CD4-positive, alpha-beta T cell treated with Interleukin-6 at 100 ng/mL for 8 hours (primary cell): ENCODE data around the gene SMARCC1.
A peak's percentile ranks its signal among the peaks of the same experiment; 100 is the strongest.

Experiments
- DNase-seq: peaks from one replicate; pipeline ENCODE4 v3.0.0-alpha.2; 2020; ENCODE audit warnings: mixed read lengths, low spot score

SMARCC1 gene

GRCh38 chr3:47586746-47587145, 194.9 kb downstream of the SMARCC1 start:
- DNase-seq, result no peak

DNA sequence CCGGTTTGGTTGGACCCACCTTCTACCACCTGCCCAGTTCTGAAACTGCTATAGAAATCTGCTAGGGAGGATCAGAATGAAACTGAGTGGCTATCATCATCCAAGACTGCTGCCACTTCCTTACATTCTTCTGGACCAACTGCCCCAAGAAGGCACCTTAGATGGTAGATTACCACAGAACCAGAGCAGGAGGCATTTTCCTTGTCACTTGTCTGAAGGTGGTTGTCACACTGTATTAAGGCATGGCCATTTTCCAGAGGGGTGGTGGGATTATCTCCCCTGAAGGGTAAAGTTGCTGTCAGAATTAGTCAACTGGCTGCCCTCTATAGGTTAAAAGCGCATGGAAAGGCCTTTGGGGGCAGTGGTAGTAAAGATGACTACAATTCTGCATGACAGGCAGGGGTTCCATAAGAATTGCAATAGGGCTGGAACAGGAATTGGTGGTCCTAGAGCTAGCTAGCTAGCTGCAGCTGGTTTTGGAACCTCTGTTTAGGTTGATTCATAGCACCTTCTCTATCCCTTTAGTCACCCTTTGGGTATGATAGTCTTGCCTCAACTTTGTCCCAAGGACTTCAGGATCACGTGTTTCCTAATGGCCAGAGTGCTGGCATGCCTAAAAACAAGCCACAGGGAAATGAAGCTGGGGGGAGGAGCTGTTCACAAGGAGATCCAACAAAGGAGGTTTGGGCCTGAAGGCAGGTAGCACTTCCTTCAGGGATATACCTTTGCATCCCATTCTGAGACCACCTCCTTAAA, 198.2 kb downstream of the SMARCC1 start:
- DNase-seq, result no peak

DNA sequence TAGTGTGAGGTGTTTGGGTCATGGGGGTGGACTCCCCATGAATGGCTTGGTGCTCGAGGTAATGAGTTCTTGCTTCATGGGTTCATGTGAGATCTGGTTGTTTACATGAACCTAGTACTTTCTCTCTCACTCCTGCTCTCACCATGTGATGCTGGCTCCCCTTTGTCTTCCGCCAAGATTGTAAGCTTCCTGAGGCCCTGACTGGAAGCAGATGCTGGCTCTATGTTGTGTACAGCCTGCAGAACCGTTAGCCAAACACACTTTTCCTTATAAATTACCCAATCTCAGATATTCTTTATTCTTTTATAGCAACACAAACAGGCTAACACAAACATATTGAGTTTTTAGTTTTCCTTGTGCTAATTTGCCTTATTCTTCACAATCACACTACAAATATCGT, 199.9 kb downstream of the SMARCC1 start:
- no peak for DNase-seq

DNA sequence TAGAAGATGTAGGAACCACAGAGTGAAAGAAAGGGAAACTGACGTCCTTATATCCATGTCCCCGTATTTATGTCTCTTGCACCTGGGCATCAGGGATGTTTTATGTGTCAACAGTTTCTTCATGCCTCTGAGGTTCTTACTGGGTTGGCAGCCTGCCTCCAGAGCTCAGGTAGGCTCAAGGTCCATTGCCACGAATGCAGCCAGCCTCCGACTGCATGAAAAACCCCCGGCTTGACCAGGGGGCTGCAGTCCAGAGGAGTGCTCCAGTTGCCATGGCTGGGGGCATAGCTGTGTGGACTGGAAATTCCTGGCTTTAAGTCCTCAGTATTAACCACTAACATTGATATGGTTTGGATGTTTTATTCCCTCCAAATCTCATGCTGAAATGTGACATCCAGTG, 200.3 kb downstream of the SMARCC1 start:
- no peak for DNase-seq

GRCh38 chr3:47580481-47580880, 201.2 kb downstream of the SMARCC1 start:
- DNase-seq, result no peak

GRCh38 chr3:47579875-47580274, 201.8 kb downstream of the SMARCC1 start:
- no peak for DNase-seq

GRCh38 chr3:47578691-47579632, 202.7 kb downstream of the SMARCC1 start, which contains the start of gene CSPG5:
Gene CSPG5, minus strand, starts transcription at chr3:47578865. Its CDS starts 172 bp downstream, at chr3:47578693.
- no peak for DNase-seq

DNA sequence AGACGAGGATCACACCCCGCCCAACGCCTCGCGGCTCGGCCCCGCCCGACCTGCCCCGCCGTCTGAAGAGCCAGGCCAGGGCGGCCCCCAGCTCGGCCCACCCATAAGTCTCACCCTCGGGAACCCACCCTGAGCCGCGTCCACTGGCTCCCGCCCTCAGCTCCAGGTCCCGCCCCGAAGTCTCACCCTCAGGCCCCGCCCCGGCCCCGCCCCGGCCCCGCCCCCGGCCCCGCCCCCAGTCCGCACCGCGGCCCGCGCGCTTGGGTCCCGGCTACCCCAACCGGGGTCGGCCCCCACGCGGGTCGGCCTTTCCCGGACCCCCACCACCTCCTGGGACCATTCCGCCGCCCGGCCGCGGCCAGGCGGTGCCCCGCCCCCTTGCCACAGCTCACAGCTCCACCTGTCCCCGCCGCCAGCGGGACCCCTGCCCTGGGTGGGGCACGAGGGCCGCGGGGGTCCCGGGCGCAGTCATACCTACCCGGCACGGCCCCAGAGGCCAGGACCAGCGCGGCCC, 203.5 kb downstream of the SMARCC1 start:
- DNase-seq, result peak; percentile 37

- no peak for DNase-seq
These were observed 204.0 kb downstream of the SMARCC1 start for GRCh38 chr3:47577583-47578118.

- no peak for DNase-seq
These were observed 208.2 kb downstream of the SMARCC1 start for GRCh38 chr3:47573190-47574172.

- no peak for DNase-seq
These were observed 210.1 kb downstream of the SMARCC1 start for GRCh38 chr3:47571391-47572175.

DNA sequence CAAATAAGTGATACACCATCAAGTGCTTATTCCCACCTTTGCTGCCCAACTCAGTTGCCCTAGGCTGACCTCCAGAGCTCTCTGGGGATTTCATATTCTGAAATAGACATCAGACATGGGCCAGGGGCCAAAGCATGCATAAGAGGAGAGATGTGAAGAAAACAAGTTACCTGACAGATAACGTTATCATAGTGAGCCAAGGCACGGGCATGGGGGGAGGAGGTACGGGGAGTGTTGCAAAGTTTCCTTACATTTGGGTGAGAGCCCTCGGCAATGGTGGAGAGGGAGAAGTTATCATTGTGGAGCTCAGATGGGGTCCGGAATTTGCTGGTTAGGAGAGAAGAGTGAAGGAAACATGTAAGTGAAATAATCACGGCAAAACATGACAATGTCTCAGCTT, 212.8 kb downstream of the SMARCC1 start:
- no peak for DNase-seq

DNA sequence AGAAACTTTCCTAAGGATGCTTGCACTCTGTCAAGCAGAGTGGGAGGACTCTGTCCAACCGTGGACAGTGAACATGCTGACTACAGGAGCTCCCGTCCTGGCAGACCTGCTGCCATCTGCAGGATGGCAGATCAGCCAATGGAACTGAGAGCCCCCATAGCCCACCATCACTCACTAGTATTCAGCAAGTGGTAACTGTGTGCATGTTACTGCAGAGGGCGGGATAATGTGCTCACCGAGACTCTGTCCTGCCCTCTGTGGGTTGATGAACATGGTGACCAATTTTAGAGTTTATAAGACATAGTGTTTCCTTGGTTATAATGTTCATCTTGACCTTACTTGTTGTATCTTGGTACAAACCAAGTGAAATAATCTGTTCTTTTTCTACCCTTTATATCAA, 214.5 kb downstream of the SMARCC1 start:
- no peak for DNase-seq

DNA sequence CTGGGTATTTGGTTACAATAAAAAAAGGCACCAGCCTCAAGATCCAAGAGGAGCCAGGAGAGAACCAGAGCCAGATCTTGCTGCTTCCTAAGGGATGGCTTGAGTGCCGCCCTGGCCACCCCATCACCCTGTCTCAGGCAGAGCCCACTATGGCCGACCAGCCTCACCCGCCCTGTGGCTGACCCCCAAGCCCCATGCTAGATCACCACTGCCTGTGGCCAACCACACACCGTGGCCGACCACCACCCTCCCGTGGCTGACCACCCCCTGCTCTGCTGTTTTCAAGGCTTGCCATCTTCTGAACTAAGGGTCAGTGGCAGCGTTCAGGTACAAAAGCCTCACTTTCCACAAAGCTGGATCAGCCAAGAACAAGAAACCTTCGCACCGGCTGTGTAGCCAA, 215.0 kb downstream of the SMARCC1 start:
- DNase-seq, result no peak

- DNase-seq, result no peak
These were observed 215.8 kb downstream of the SMARCC1 start for GRCh38 chr3:47565734-47566550.

DNA sequence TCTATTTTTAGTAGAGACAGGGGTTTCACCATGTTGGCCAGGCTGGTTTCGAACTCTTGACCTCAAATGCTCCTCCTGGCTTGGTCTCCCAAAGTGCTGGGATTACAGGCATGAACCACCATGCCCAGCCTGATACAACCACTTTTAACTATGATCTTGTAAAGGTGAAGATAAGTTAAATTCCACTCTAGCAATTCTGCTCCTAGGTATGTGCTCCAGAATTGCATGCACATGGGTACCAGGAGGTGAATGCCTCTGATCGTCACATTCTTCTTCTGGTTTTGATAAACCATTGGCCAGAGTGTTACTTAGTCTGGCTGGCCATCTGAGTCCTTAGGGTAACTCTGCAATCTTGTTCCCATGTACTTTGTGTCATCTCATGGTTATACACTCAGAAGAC, 225.3 kb downstream of the SMARCC1 start:
- DNase-seq, result no peak

- DNase-seq, result no peak
These were observed 227.4 kb downstream of the SMARCC1 start for GRCh38 chr3:47554335-47554734.

- no peak for DNase-seq
These were observed 228.3 kb downstream of the SMARCC1 start for GRCh38 chr3:47553407-47553806.

DNA sequence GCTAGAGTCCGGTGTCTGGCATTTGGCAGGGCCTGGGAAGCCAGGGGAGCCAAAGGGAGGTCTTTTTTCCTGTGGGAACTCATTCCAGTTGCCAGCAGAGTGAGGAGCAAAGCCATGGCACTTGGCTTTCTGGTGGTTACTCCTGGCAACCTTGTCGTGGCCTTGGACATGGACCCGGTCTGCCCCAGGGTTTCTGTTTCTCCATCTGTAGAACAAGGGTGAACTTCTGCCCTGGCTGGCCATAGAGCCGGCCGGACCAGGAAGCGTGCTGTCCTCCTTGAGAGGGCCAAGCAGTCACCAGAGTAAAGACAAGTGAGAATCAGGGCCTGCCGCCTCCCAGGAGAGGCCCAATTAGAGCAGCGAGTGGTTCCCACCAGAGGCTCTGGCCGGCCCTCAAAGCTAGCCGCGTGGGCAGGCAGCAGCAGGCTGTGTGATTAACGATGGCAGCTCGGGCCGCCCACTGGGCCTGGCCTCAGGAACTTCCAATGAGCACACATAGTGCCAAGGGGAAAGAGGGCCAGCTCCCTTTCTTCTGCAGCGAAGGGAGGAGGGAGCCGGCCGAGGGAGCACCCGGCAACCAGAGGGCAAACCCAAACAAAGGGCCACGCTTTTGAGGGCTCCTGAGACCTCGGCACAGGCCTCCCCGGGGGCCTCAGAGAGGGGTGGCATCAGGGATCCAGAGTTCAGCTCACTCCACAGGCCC, 239.1 kb downstream of the SMARCC1 start:
- DNase-seq, result no peak
